HG03097 (cell line): Measurements from ENCODE around the gene CD151.
A peak's percentile ranks its signal among the peaks of the same experiment; 100 is the strongest.

Experiments
- ATAC-seq: cut with Tn5 transposase; IDR thresholded peaks from one replicate; pipeline ENCODE4 v1.9.1; 2021; ENCODE audit not compliant: unreplicated experiment, low FRiP score

The CD151 gene

GRCh38 chr11:841981-842369 lies 9.2 kb downstream of the CD151 start:
- ATAC-seq: peak; percentile 23

- ATAC-seq: peak; percentile 49
Observed at GRCh38 chr11:842370-843002, 9.7 kb downstream of the CD151 start, which contains the start of the genes POLR2L and TSPAN4. Gene POLR2L, minus strand, starts transcription at chr11:842529. Its CDS starts 21 bp downstream, at chr11:842508. Gene TSPAN4, plus strand, starts transcription at chr11:842852. Its CDS starts 7,453 bp downstream, at chr11:850305.

GRCh38 chr11:843086-843734 lies 10.5 kb downstream of the CD151 start:
- no peak for ATAC-seq

- no peak for ATAC-seq
Observed at GRCh38 chr11:843818-844692, 11.3 kb downstream of the CD151 start.

- ATAC-seq: no peak
Observed at GRCh38 chr11:844693-845644, 12.2 kb downstream of the CD151 start.

- no peak for ATAC-seq
Observed at GRCh38 chr11:845872-846495, 13.2 kb downstream of the CD151 start.

GRCh38 chr11:846496-847098 lies 13.8 kb downstream of the CD151 start:
- ATAC-seq: no peak

GRCh38 chr11:847876-848275 lies 15.1 kb downstream of the CD151 start:
- no peak for ATAC-seq

- no peak for ATAC-seq
Observed at GRCh38 chr11:848380-848931, 15.7 kb downstream of the CD151 start.

GRCh38 chr11:849104-849824 lies 16.5 kb downstream of the CD151 start:
- no peak for ATAC-seq

GRCh38 chr11:849951-850774 lies 17.4 kb downstream of the CD151 start:
- no peak for ATAC-seq

GRCh38 chr11:850775-851763 lies 18.3 kb downstream of the CD151 start:
- ATAC-seq: no peak

GRCh38 chr11:852762-853161 lies 20.0 kb downstream of the CD151 start:
- ATAC-seq: no peak

GRCh38 chr11:853682-854448 lies 21.1 kb downstream of the CD151 start:
- ATAC-seq: no peak

GRCh38 chr11:854601-855329 lies 22.0 kb downstream of the CD151 start:
- ATAC-seq: no peak
